ENCODE measurements around the gene TM4SF4. TPM values are rescaled to one million over a fixed set of nuclear protein-coding genes. Genes with fewer than 3 reads are reported as not detected.

The TM4SF4 gene
- polyA plus RNA-seq, 1 donor from 2014 or later = not detected

DNA sequence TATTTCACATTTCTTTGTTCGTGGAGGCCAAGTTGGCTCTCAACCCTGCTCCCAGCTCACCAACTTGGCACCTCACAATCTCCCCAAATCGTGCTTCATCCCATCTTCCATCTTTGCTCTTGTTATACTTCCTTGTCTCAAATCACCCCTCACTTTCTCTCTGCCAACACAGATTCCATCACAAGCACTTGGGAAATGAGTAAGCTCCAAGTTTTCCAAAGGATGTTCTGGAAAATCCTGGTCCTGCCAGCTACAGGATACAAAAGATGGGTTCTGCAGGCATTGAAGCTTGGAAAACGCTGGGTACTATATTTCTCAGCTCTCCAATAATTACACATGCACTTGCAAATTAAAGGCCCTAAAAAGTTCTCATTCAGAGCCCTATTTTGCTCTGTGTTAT is 4.1 kb upstream of the TM4SF4 start:
- Histone ChIP-seq H3K36me3 (ENCODE audit: insufficient read depth, low read length) (no peaks in the 10 kb centered on the region), H3K27ac (ENCODE audit: low read length) (no peak overlapping the region), H3K27me3 (ENCODE audit: insufficient read depth, low read depth, low read length) (no peaks in the 10 kb centered on the region), H4K20me1 (ENCODE audit: insufficient read depth) (no peaks in the 10 kb centered on the region), H3K4me2 (ENCODE audit: low read length) (no peak overlapping the region), H3K4me3 (ENCODE audit: low read length) (no peak overlapping the region), H3K9ac (ENCODE audit: low read length) (no peak overlapping the region), H3K79me2 (replicated peaks; ENCODE audit: insufficient read depth, low read length) (no peaks in the 10 kb centered on the region), H3K9me2 (ENCODE audit: insufficient read depth, low read length) (no peaks in the 10 kb centered on the region), H3K9me3 (ENCODE audit: low read length) (no peaks in the 10 kb centered on the region), H2AFZ (ENCODE audit: low read depth, low read length) (no peak overlapping the region), H3F3A (ENCODE audit: insufficient read depth, low read length, poor library complexity, severe bottlenecking) (no peaks in the 10 kb centered on the region)
- no peak for TF ChIP-seq RAD21 (conservative IDR thresholded peaks at IDR 0.05)

DNA sequence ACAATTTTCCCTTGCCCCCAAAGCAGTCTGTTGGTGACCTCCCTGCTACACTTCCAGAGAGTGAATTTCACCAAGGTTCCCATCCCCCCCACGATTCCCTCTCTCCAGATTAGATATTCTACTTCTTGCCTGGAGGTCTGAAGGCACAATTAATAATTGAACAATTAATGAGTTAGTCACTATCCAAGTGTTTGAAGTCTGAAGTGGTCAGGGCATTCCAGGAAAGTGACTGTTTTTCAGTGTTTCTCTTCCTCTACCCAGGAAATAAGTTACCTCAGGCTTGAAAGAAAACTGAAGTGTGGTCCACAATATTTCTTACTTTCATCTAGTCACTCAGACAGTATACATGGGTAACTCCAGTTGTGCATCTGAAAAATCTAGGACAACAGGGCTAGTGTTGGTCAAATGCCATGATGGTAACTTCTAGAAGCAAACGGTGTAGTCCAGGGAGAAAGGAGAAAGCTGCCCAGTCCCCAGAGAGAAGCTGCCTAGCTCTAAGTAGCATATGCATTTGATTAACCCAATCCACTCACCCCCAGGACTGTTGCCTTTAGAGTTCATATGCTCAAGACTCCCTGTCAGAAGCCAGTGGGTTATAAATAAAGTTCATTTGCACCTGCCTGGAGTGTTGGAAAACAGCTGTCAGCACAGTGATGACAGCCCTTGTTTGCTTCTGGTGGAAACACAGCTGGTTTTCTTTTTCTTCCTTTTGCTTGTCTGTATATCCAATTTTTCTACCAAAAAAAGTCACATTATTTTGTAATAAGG is 2.3 kb upstream of the TM4SF4 start:
- TF ChIP-seq EP300 (conservative IDR thresholded peaks at IDR 0.05; ENCODE audit: poor library complexity, severe bottlenecking) (no peak), POLR2AphosphoS5 (IDR thresholded peaks at IDR 0.05) (peak; percentile 44)
- no peak overlapping the region for H2AFZ ChIP-seq (ENCODE audit: low read depth, low read length)
- H3K79me2 ChIP-seq (replicated peaks; ENCODE audit: insufficient read depth, low read length) = no peaks in the 10 kb centered on the region
- no peak overlapping the region for H3K4me3 ChIP-seq (ENCODE audit: low read length)
- no peaks in the 10 kb centered on the region for H3F3A ChIP-seq (ENCODE audit: insufficient read depth, low read length, poor library complexity, severe bottlenecking)
- H3K36me3 ChIP-seq (ENCODE audit: insufficient read depth, low read length) = no peaks in the 10 kb centered on the region
- no peak overlapping the region for H3K4me2 ChIP-seq (ENCODE audit: low read length)
- H3K9ac ChIP-seq (ENCODE audit: low read length) = no peak overlapping the region
- no peaks in the 10 kb centered on the region for H3K27me3 ChIP-seq (ENCODE audit: insufficient read depth, low read depth, low read length)
- no peaks in the 10 kb centered on the region for H3K9me2 ChIP-seq (ENCODE audit: insufficient read depth, low read length)
- no peaks in the 10 kb centered on the region for H3K9me3 ChIP-seq (ENCODE audit: low read length)
- no peak overlapping the region for H3K27ac ChIP-seq (ENCODE audit: low read length)
- H4K20me1 ChIP-seq (ENCODE audit: insufficient read depth) = no peaks in the 10 kb centered on the region

DNA sequence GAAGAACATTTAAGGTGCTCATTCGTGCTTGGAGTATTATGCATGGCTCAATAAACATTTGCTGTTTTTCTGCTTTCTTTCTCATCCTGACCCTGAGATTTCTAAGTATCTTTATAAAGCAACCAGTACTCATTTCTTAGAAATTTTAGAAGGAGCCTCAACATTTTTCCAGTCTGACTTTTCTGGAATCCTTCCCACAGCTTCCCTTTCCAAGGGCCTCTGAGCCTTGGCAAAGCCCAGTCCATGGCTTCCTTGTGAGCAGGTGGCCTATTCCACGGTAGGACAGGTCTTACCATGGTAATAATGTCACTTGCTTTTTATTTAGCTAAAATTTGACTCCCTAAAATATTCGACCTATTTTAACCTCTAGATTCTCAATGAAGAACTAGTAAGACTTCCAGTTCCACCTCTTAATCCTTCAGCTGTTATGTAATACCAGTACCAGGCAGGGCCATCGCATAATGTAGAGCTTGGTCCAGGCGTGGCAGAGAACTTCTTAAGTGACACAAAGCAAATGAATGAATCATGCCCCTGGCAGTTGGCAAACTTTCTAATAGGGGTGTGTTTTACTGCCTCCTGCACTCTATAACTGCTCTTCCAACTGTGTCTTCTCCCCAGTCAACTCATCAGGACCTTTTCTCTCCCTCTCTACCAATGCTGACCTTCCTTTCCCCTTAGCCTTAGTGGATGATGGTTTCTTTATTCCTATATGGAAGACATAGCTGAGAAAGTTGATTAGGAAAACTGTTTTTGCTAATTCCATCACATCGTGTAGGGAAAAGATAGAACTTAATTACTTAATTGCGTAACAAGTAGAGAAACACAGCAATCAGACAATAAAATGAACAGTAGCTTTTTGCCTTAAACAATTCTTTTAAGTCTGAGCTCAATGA is 894 bp upstream of the TM4SF4 start:
- Histone ChIP-seq H3K79me2 (replicated peaks; ENCODE audit: insufficient read depth, low read length) (no peaks in the 10 kb centered on the region), H3K4me2 (ENCODE audit: low read length) (no peak overlapping the region), H3K9ac (ENCODE audit: low read length) (no peak overlapping the region), H3K27me3 (ENCODE audit: insufficient read depth, low read depth, low read length) (no peaks in the 10 kb centered on the region), H4K20me1 (ENCODE audit: insufficient read depth) (no peaks in the 10 kb centered on the region), H2AFZ (ENCODE audit: low read depth, low read length) (no peak overlapping the region), H3K36me3 (ENCODE audit: insufficient read depth, low read length) (no peaks in the 10 kb centered on the region), H3K9me2 (ENCODE audit: insufficient read depth, low read length) (no peaks in the 10 kb centered on the region), H3K4me3 (ENCODE audit: low read length) (no peak overlapping the region), H3K27ac (ENCODE audit: low read length) (no peak overlapping the region), H3K9me3 (ENCODE audit: low read length) (no peaks in the 10 kb centered on the region), H3F3A (ENCODE audit: insufficient read depth, low read length, poor library complexity, severe bottlenecking) (no peaks in the 10 kb centered on the region)
- TF ChIP-seq TAF1 (IDR thresholded peaks at IDR 0.05; ENCODE audit: low read depth) (no peak), EZH2 (IDR thresholded peaks at IDR 0.05; ENCODE audit: borderline replicate concordance, insufficient read depth, low read length, poor library complexity, severe bottlenecking) (no peak), MXI1 (conservative IDR thresholded peaks at IDR 0.05; ENCODE audit: poor library complexity, severe bottlenecking) (no peak), RAD21 (conservative IDR thresholded peaks at IDR 0.05) (no peak), POLR2AphosphoS5 (IDR thresholded peaks at IDR 0.05) (no peak), EP300 (conservative IDR thresholded peaks at IDR 0.05; ENCODE audit: poor library complexity, severe bottlenecking) (no peak), SMC3 (conservative IDR thresholded peaks at IDR 0.05; ENCODE audit: poor library complexity) (no peak)
- TF ChIP-seq, protein P1, sequence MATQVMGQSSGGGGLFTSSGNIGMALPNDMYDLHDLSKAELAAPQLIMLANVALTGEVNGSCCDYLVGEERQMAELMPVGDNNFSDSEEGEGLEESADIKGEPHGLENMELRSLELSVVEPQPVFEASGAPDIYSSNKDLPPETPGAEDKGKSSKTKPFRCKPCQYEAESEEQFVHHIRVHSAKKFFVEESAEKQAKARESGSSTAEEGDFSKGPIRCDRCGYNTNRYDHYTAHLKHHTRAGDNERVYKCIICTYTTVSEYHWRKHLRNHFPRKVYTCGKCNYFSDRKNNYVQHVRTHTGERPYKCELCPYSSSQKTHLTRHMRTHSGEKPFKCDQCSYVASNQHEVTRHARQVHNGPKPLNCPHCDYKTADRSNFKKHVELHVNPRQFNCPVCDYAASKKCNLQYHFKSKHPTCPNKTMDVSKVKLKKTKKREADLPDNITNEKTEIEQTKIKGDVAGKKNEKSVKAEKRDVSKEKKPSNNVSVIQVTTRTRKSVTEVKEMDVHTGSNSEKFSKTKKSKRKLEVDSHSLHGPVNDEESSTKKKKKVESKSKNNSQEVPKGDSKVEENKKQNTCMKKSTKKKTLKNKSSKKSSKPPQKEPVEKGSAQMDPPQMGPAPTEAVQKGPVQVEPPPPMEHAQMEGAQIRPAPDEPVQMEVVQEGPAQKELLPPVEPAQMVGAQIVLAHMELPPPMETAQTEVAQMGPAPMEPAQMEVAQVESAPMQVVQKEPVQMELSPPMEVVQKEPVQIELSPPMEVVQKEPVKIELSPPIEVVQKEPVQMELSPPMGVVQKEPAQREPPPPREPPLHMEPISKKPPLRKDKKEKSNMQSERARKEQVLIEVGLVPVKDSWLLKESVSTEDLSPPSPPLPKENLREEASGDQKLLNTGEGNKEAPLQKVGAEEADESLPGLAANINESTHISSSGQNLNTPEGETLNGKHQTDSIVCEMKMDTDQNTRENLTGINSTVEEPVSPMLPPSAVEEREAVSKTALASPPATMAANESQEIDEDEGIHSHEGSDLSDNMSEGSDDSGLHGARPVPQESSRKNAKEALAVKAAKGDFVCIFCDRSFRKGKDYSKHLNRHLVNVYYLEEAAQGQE (IDR thresholded peaks at IDR 0.05; ENCODE audit: borderline replicate concordance) = no peak
- TF ChIP-seq, protein P2, sequence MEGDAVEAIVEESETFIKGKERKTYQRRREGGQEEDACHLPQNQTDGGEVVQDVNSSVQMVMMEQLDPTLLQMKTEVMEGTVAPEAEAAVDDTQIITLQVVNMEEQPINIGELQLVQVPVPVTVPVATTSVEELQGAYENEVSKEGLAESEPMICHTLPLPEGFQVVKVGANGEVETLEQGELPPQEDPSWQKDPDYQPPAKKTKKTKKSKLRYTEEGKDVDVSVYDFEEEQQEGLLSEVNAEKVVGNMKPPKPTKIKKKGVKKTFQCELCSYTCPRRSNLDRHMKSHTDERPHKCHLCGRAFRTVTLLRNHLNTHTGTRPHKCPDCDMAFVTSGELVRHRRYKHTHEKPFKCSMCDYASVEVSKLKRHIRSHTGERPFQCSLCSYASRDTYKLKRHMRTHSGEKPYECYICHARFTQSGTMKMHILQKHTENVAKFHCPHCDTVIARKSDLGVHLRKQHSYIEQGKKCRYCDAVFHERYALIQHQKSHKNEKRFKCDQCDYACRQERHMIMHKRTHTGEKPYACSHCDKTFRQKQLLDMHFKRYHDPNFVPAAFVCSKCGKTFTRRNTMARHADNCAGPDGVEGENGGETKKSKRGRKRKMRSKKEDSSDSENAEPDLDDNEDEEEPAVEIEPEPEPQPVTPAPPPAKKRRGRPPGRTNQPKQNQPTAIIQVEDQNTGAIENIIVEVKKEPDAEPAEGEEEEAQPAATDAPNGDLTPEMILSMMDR (IDR thresholded peaks at IDR 0.05; ENCODE audit: poor library complexity, severe bottlenecking) = no peak

All from neural cell (in vitro differentiated cells).